OCI-LY1 (cell line): ENCODE results near the gene ZNF467.

ENCODE experiments used
- H2AFZ ChIP-seq: fragments of 200-600 bp; sonication (generic), shearing (Covaris generic); 2 replicates; pipeline ENCODE4 v1.6.0; 2014; ENCODE audit warnings: antibody characterized with exemption, mild to moderate bottlenecking, low read length
- H3F3A ChIP-seq: fragments of 200-600 bp; sonication (generic), shearing (Covaris generic); 2 replicates; pipeline ENCODE4 v1.6.0; 2014; ENCODE audit warnings: mild to moderate bottlenecking, antibody characterized with exemption, low read length, moderate library complexity; ENCODE audit not compliant: insufficient read depth
- H3K27ac ChIP-seq: fragments of 200-600 bp; sonication (generic); 2 replicates; pipeline ENCODE4 v1.5.1; 2014; ENCODE audit warnings: low read length, mixed run types, mild to moderate bottlenecking, low read depth; ENCODE audit not compliant: poor library complexity, severe bottlenecking
- H3K27me3 ChIP-seq: fragments of 200-600 bp; sonication (generic); 2 replicates; pipeline ENCODE4 v1.6.0; 2014; ENCODE audit warnings: antibody characterized with exemption, mild to moderate bottlenecking, low read length, moderate library complexity; ENCODE audit not compliant: insufficient read depth
- H3K36me3 ChIP-seq: fragments of 200-600 bp; sonication (generic); 2 replicates; pipeline ENCODE4 v1.6.1; 2014; ENCODE audit warnings: mild to moderate bottlenecking, antibody characterized with exemption, low read length, moderate library complexity, mixed read lengths; ENCODE audit not compliant: insufficient read depth
- H3K4me1 ChIP-seq: fragments of 200-600 bp; sonication (generic); 2 replicates; pipeline ENCODE4 v1.5.1; 2014; ENCODE audit warnings: mild to moderate bottlenecking, low read length, moderate library complexity; ENCODE audit not compliant: insufficient read depth, severe bottlenecking
- H3K4me2 ChIP-seq: fragments of 200-600 bp; sonication (generic), shearing (Covaris generic); 2 replicates; pipeline ENCODE4 v1.6.1; 2014; ENCODE audit warnings: low read length
- H3K4me3 ChIP-seq: fragments of 200-600 bp; sonication (generic); 2 replicates; pipeline ENCODE4 v1.5.1; 2014; ENCODE audit warnings: low read length, low read depth, mild to moderate bottlenecking, mixed read lengths; ENCODE audit not compliant: poor library complexity, severe bottlenecking
- H3K79me2 ChIP-seq: fragments of 200-600 bp; shearing (Covaris generic); 2 replicates; pipeline ENCODE4 v1.6.1; 2016; ENCODE audit warnings: mixed run types, low read length, mixed read lengths; ENCODE audit not compliant: insufficient read depth
- H3K9ac ChIP-seq: fragments of 200-600 bp; sonication (generic), shearing (Covaris generic); 2 replicates; pipeline ENCODE4 v1.6.1; 2014; ENCODE audit warnings: mild to moderate bottlenecking, low read length, mixed read lengths
- H3K9me2 ChIP-seq: fragments of 200-600 bp; sonication (generic), shearing (Covaris generic); 2 replicates; pipeline ENCODE4 v1.6.1; 2014; ENCODE audit warnings: low read depth, mild to moderate bottlenecking, low read length, mixed read lengths
- H3K9me3 ChIP-seq: fragments of 200-600 bp; shearing (Covaris generic); 2 replicates; pipeline ENCODE4 v1.6.1; 2014; ENCODE audit warnings: low read length, mixed read lengths
- H4K20me1 ChIP-seq: fragments of 200-600 bp; sonication (generic), shearing (Covaris generic); 2 replicates; pipeline ENCODE4 v1.6.0; 2016; ENCODE audit warnings: mild to moderate bottlenecking, low read length; ENCODE audit not compliant: insufficient read depth
- CTCF ChIP-seq: fragments of 200-600 bp; sonication (generic), shearing (Covaris generic); IDR thresholded peaks from 2 replicates; pipeline ENCODE4 v1.5.1; 2017; ENCODE audit warnings: mild to moderate bottlenecking, antibody characterized with exemption, low read length, moderate library complexity, mixed read lengths
- EZH2 ChIP-seq: fragments of 200-600 bp; sonication (generic), shearing (Covaris generic); IDR thresholded peaks from 2 replicates; pipeline ENCODE4 v1.8.0; 2017; ENCODE audit warnings: borderline replicate concordance, mixed run types, mild to moderate bottlenecking, antibody characterized with exemption, low read length, moderate library complexity, mixed read lengths

Gene ZNF467

GRCh38 chr7:149717481-149717880, 55.9 kb downstream of the ZNF467 start:
- Histone ChIP-seq H3K79me2 (no peaks in the 10 kb centered on the region), H3F3A (no peaks in the 10 kb centered on the region), H2AFZ (no peak overlapping the region), H3K27me3 (no peaks in the 10 kb centered on the region), H3K4me3 (no peak overlapping the region), H3K4me1 (peaks cover 14% of the 10 kb centered on the region), H4K20me1 (no peaks in the 10 kb centered on the region), H3K9ac (no peak overlapping the region), H3K9me3 (no peaks in the 10 kb centered on the region), H3K36me3 (peaks cover 13% of the 10 kb centered on the region; the same call in 1 of the 2 replicates), H3K27ac (no peak overlapping the region), H3K4me2 (no peak overlapping the region), H3K9me2 (no peaks in the 10 kb centered on the region)
- TF ChIP-seq CTCF = no peak
- TF ChIP-seq EZH2 = no peak

- Histone ChIP-seq H3K9me3 (peaks cover 2% of the 10 kb centered on the region), H3K4me1 (peaks cover 14% of the 10 kb centered on the region), H3K27ac (no peak overlapping the region), H2AFZ (no peak overlapping the region), H3K27me3 (no peaks in the 10 kb centered on the region), H3K4me2 (no peak overlapping the region), H3K79me2 (no peaks in the 10 kb centered on the region), H3K9ac (no peak overlapping the region), H3K4me3 (no peak overlapping the region), H3K9me2 (no peaks in the 10 kb centered on the region), H3F3A (no peaks in the 10 kb centered on the region), H3K36me3 (peaks cover 10% of the 10 kb centered on the region), H4K20me1 (no peaks in the 10 kb centered on the region)
- TF ChIP-seq CTCF = no peak
- TF ChIP-seq EZH2 = no peak
These were observed 56.5 kb downstream of the ZNF467 start for GRCh38 chr7:149716932-149717307.

- Histone ChIP-seq H3K9me3 (peaks cover 9% of the 10 kb centered on the region), H3K27me3 (no peaks in the 10 kb centered on the region), H3F3A (no peaks in the 10 kb centered on the region), H3K36me3 (peaks cover 4% of the 10 kb centered on the region), H4K20me1 (no peaks in the 10 kb centered on the region), H3K4me1 (peaks cover 14% of the 10 kb centered on the region), H3K4me2 (peak overlapping the region; percentile 91), H3K79me2 (no peaks in the 10 kb centered on the region), H3K9ac (no peak overlapping the region; the same call in 1 of the 2 replicates), H3K9me2 (no peaks in the 10 kb centered on the region), H3K27ac (no peak overlapping the region), H2AFZ (no peak overlapping the region), H3K4me3 (peak overlapping the region; percentile 82)
- TF ChIP-seq EZH2 = no peak
- TF ChIP-seq CTCF = no peak
These were observed 57.1 kb downstream of the ZNF467 start for GRCh38 chr7:149716007-149716931.
